ENCODE data around the gene LCN10.

- TF ChIP-seq CTCF (conservative IDR thresholded peaks at IDR 0.05; ENCODE audit: low read length) (no peak), EZH2phosphoT487 (IDR thresholded peaks at IDR 0.05; ENCODE audit: borderline replicate concordance, low read depth, low read length) (no peak)
These were observed 29.2 kb upstream of the LCN10 start for GRCh38 chr9:136771907-136772415.
